ENCODE data around the gene FST. TPM values are rescaled to one million over a fixed set of nuclear protein-coding genes. Genes with fewer than 3 reads are reported as not detected.

Gene FST, protein sequence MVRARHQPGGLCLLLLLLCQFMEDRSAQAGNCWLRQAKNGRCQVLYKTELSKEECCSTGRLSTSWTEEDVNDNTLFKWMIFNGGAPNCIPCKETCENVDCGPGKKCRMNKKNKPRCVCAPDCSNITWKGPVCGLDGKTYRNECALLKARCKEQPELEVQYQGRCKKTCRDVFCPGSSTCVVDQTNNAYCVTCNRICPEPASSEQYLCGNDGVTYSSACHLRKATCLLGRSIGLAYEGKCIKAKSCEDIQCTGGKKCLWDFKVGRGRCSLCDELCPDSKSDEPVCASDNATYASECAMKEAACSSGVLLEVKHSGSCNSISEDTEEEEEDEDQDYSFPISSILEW
- 11.4 TPM for total RNA-seq

DNA sequence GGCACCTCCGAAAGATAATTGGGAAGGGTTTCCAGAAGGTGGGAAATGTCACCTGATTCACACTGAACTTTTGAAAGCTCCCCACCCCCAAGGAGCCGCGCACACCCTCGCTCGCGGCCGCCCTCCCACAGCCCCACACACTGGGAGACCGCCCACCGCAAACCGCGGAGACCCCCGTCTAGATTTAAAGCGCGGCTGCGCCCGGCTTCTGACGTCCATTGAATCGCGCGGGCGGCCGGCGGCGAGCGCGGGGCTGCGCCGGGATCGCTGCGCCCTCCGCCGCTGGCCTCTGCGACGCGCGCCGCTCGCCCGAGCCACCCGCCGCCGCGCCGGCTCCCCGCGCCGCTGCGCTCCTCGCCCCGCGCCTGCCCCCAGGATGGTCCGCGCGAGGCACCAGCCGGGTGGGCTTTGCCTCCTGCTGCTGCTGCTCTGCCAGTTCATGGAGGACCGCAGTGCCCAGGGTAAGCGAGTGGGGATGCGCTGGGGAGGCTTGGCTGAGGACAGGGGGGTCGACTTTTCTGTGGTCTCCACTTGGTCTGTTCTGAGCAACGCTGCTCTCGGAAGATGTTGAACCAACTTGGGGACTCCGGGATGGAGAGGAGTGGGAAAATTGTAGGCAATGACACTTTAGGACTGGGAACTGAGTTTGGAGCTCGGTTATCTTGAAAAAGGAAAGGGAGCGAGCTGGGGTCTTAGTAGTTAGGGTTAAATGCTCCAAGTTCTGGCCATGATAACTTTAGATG lies at the start of gene FST:
Gene FST, plus strand, starts transcription at position 214 of the 743 bp plus-strand sequence. Its CDS starts 163 bp downstream, at position 377.

Other genes starting within 250 kb of the FST start
- gene NDUFS4, start 80.0 kb downstream of the FST start, total RNA-seq: 107 TPM